AG04450 (cell line): Measurements from ENCODE around the gene DONSON. TPM values are rescaled to one million over a fixed set of nuclear protein-coding genes. Genes with fewer than 3 reads are reported as not detected.

Experiments
- CTCF ChIA-PET: fragments of 300-600, 350-600 bp; formaldehyde crosslinking; extraction: SDS; loops from one replicate; lab custom pipeline; 2022; ENCODE audit warnings: antibody characterized with exemption, inconsistent platforms; lab: Charles Lee
- POLR2A ChIA-PET: fragments of 350-600 bp; formaldehyde crosslinking; extraction: SDS; loops from one replicate; lab custom pipeline; 2021; ENCODE audit warnings: antibody characterized with exemption, inconsistent platforms; lab: Yijun Ruan, JAX
- DNase-seq: peaks from one replicate; pipeline ENCODE4 v3.0.0-alpha.2; 2011; ENCODE audit warnings: low read depth, low spot score
- H3K27ac ChIP-seq: one replicate; pipeline ENCODE4 v1.5.1; 2012; ENCODE audit warnings: low read depth, low read length, control low read depth
- H3K27me3 ChIP-seq: one replicate; pipeline ENCODE4 v1.6.0; 2012; ENCODE audit warnings: low read length; ENCODE audit not compliant: control insufficient read depth, insufficient read depth
- H3K4me3 ChIP-seq: 2 replicates; pipeline ENCODE4 v1.5.1; 2011; ENCODE audit warnings: mild to moderate bottlenecking, low read depth, low read length, control low read depth
- H3K9me3 ChIP-seq: 2 replicates; pipeline ENCODE4 v1.5.1; 2012; ENCODE audit warnings: low read length; ENCODE audit not compliant: control insufficient read depth, insufficient read depth
- polyA plus RNA-seq: library from polyadenylated mRNA; depleted of rRNA; stranded (reverse); fragments of >200 nt; gene quantifications from 2 replicates; pipeline ENCODE4 v1.2.3, GENCODE V29; 2011; rRNA removed
- TF ChIP-seq, protein P1 (sequence below): IDR thresholded peaks from 2 replicates; pipeline ENCODE4 v1.5.1; 2011; ENCODE audit warnings: low read depth, low read length, control low read depth, inconsistent platforms

DONSON gene
- polyA plus RNA-seq, 1 experiment: 20.7 TPM

DNA sequence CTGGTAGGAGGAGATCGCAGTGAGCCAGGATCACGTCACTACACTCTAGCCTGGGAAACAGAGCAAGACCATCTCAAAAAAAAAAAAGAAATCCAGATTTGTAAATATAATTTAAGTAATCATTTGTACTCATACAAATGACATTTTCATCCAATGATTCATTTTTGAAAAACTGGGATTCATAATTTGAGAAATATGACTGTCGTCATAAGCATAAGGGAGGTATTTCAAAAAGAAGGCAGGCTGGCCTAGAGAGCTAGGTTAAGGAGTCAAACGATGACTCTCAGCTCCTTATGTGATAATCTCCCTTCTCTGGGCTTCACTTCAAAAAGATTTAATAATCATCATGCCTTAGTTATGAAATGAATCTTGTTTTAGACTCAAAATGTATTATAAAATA, 48.9 kb downstream of the DONSON start:
- no peak for DNase-seq
- POLR2A ChIA-PET: no interaction called here
- CTCF ChIA-PET: no interaction called here
- Histone ChIP-seq H3K27ac (peak overlapping the region; percentile 21), H3K27me3 (no peaks in the 10 kb centered on the region), H3K9me3 (no peaks in the 10 kb centered on the region; the same call in 1 of the 2 replicates), H3K4me3 (no peak overlapping the region)
- TF ChIP-seq, protein P1, sequence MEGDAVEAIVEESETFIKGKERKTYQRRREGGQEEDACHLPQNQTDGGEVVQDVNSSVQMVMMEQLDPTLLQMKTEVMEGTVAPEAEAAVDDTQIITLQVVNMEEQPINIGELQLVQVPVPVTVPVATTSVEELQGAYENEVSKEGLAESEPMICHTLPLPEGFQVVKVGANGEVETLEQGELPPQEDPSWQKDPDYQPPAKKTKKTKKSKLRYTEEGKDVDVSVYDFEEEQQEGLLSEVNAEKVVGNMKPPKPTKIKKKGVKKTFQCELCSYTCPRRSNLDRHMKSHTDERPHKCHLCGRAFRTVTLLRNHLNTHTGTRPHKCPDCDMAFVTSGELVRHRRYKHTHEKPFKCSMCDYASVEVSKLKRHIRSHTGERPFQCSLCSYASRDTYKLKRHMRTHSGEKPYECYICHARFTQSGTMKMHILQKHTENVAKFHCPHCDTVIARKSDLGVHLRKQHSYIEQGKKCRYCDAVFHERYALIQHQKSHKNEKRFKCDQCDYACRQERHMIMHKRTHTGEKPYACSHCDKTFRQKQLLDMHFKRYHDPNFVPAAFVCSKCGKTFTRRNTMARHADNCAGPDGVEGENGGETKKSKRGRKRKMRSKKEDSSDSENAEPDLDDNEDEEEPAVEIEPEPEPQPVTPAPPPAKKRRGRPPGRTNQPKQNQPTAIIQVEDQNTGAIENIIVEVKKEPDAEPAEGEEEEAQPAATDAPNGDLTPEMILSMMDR: no peak

DNA sequence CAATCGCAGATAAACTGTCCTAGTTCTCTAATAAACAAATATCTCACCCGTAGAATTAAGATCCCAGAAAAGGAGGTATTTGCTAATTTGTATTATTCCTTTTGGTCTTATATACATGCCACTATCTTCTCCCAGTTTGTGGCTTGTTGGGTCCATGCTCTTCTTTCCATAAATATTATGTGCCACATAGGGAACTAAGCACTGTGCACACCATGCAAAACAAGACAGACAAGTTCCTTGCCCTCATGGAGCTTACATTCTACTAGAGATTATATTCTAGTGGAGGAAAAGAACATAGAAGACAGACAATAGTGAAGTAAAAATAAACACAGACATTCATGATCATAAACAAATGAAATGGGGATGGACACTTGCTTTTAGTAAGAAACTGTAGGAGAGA, 51.3 kb downstream of the DONSON start:
- no peak for DNase-seq
- H3K27ac ChIP-seq: no peak overlapping the region
- ChIA-PET CTCF (no interaction called here), POLR2A (no interaction called here)
- no peak overlapping the region for H3K4me3 ChIP-seq
- TF ChIP-seq, protein P1: no peak
- H3K27me3 ChIP-seq: no peaks in the 10 kb centered on the region
- H3K9me3 ChIP-seq: no peaks in the 10 kb centered on the region

DNA sequence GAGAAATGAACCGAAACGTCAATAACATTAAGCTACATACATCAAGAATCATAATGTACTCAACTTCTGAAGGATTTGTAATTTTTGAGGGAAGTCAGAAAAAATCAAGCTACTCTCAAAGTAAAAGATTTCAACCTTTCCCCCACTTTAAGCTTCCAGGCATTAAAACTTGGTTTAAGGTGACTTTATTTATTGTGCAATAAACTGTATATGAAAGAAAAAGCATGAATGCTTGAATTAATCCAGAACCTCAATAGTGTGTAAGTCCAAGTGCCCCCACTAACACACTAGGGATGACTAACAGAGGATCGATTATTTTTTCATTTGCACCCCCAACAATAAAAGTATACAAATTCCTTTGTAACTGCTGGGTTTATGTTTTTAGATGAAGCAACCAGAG, 57.5 kb downstream of the DONSON start:
- H3K27me3 ChIP-seq: no peaks in the 10 kb centered on the region
- ChIA-PET CTCF (interaction anchor here (1.3 kb wide), 1 partner anchor 75 kb away, joined by 5 read pairs; no protein-coding TSS in a partner anchor), POLR2A (no interaction called here)
- DNase-seq: no peak
- no peaks in the 10 kb centered on the region for H3K9me3 ChIP-seq
- H3K27ac ChIP-seq: no peak overlapping the region
- TF ChIP-seq, protein P1: no peak
- no peak overlapping the region for H3K4me3 ChIP-seq

Other genes with a start within 250 kb of the DONSON start
- gene IFNGR2, start 185.3 kb downstream of the DONSON start, polyA plus RNA-seq: 90.8 and 93.4 TPM in 2 replicates
- gene TMEM50B, start 108.7 kb downstream of the DONSON start, polyA plus RNA-seq: 24.4 and 33.8 TPM in 2 replicates
- gene DNAJC28, start 97.0 kb downstream of the DONSON start, polyA plus RNA-seq: 1.3 and 1.9 TPM in 2 replicates
- gene GART, start 46.6 kb downstream of the DONSON start, polyA plus RNA-seq: 26.1 and 31.4 TPM in 2 replicates
- 103 and 113 TPM in 2 replicates for gene SON, start 45.6 kb downstream of the DONSON start, polyA plus RNA-seq
- 43.9 and 58.4 TPM in 2 replicates for gene CRYZL1, start 53.1 kb upstream of the DONSON start, polyA plus RNA-seq
- gene ITSN1, start 53.8 kb upstream of the DONSON start, polyA plus RNA-seq: 51.5 and 54.3 TPM in 2 replicates